HG03520 (cell line): ENCODE data around the gene STXBP1.

ENCODE experiments used
- ATAC-seq: cut with Tn5 transposase; IDR thresholded peaks from one replicate; pipeline ENCODE4 v1.9.1; 2021; ENCODE audit warnings: mild to moderate bottlenecking, moderate library complexity; ENCODE audit not compliant: unreplicated experiment

Gene STXBP1

GRCh38 chr9:127689329-127690000 lies 77.4 kb downstream of the STXBP1 start:
- no peak for ATAC-seq

GRCh38 chr9:127690735-127691134 lies 78.7 kb downstream of the STXBP1 start:
- ATAC-seq: no peak

- ATAC-seq: no peak
Observed at GRCh38 chr9:127692071-127692470, 80.0 kb downstream of the STXBP1 start.

- no peak for ATAC-seq
Observed at GRCh38 chr9:127693143-127693542, 81.1 kb downstream of the STXBP1 start.

- ATAC-seq: no peak
Observed at GRCh38 chr9:127693697-127694096, 81.6 kb downstream of the STXBP1 start.

- ATAC-seq: no peak
Observed at GRCh38 chr9:127694890-127695720, 83.0 kb downstream of the STXBP1 start.

GRCh38 chr9:127697575-127697974 lies 85.5 kb downstream of the STXBP1 start:
- ATAC-seq: no peak

- ATAC-seq: no peak
Observed at GRCh38 chr9:127698386-127698785, 86.3 kb downstream of the STXBP1 start.

GRCh38 chr9:127698985-127699670 lies 87.1 kb downstream of the STXBP1 start:
- ATAC-seq: peak; percentile 81

- ATAC-seq: no peak
Observed at GRCh38 chr9:127700140-127700539, 88.1 kb downstream of the STXBP1 start.

GRCh38 chr9:127700594-127701255 lies 88.6 kb downstream of the STXBP1 start:
- no peak for ATAC-seq

GRCh38 chr9:127703289-127703946 lies 91.3 kb downstream of the STXBP1 start:
- no peak for ATAC-seq

- ATAC-seq: no peak
Observed at GRCh38 chr9:127705577-127706379, 93.7 kb downstream of the STXBP1 start.

GRCh38 chr9:127706836-127707241 lies 94.8 kb downstream of the STXBP1 start, which contains the start of gene CFAP157:
Gene CFAP157 (plus strand): TSS chr9:127706988. CDS start chr9:127707032, 44 bp downstream.
- ATAC-seq: no peak

GRCh38 chr9:127707766-127708165 lies 95.7 kb downstream of the STXBP1 start:
- ATAC-seq: no peak

- ATAC-seq: no peak
Observed at GRCh38 chr9:127708952-127709587, 97.0 kb downstream of the STXBP1 start.

- no peak for ATAC-seq
Observed at GRCh38 chr9:127710204-127710783, 98.2 kb downstream of the STXBP1 start.

- no peak for ATAC-seq
Observed at GRCh38 chr9:127711226-127711701, 99.2 kb downstream of the STXBP1 start.

- no peak for ATAC-seq
Observed at GRCh38 chr9:127711831-127712274, 99.8 kb downstream of the STXBP1 start.
